IMR-90 (cell line): Measurements from ENCODE around the gene MAB21L1.

Experiments used
- BHLHE40 ChIP-seq: fragments of 150-350 bp; IDR thresholded peaks from 2 replicates; pipeline ENCODE4 v1.6.1; 2016; ENCODE audit warnings: mild to moderate bottlenecking, low read depth, low read length
- CEBPB ChIP-seq: IDR thresholded peaks from 2 replicates; pipeline ENCODE4 v1.6.1; 2012; ENCODE audit warnings: low read depth, low read length, improper control_type of control experiment
- CTCF ChIP-seq: conservative IDR thresholded peaks from 2 replicates; pipeline ENCODE4 v1.5.1; 2012; ENCODE audit warnings: mild to moderate bottlenecking, low read depth, low read length, improper control_type of control experiment
- MAFK ChIP-seq: IDR thresholded peaks from 2 replicates; pipeline ENCODE4 v1.6.1; 2012; ENCODE audit warnings: low read depth, low read length, improper control_type of control experiment
- MAZ ChIP-seq: IDR thresholded peaks from 2 replicates; pipeline ENCODE4 v1.6.1; 2012; ENCODE audit warnings: low read depth, mild to moderate bottlenecking, low read length, improper control_type of control experiment, moderate library complexity, borderline replicate concordance
- MXI1 ChIP-seq: IDR thresholded peaks from 2 replicates; pipeline ENCODE4 v1.6.1; 2012; ENCODE audit warnings: low read depth, mild to moderate bottlenecking, low read length, moderate library complexity, borderline replicate concordance
- POLR2A ChIP-seq: IDR thresholded peaks from 2 replicates; pipeline ENCODE4 v1.6.1; 2012; ENCODE audit warnings: mild to moderate bottlenecking, low read depth, low read length
- RAD21 ChIP-seq: IDR thresholded peaks from 2 replicates; pipeline ENCODE4 v1.6.1; 2012; ENCODE audit warnings: low read length, improper control_type of control experiment
- RFX5 ChIP-seq: IDR thresholded peaks from 2 replicates; pipeline ENCODE4 v1.8.0; 2012; ENCODE audit warnings: low read depth, mild to moderate bottlenecking, low read length, moderate library complexity
- SMC3 ChIP-seq: fragments of 150-350 bp; IDR thresholded peaks from 2 replicates; pipeline ENCODE4 v1.6.1; 2016; ENCODE audit warnings: low read depth, mild to moderate bottlenecking, antibody characterized with exemption, low read length, moderate library complexity
- USF2 ChIP-seq: fragments of 150-350 bp; IDR thresholded peaks from 2 replicates; pipeline ENCODE4 v1.6.1; 2017; ENCODE audit warnings: mild to moderate bottlenecking, antibody characterized with exemption, low read length, low read depth

- no peak for TF ChIP-seq SMC3
- no peak for TF ChIP-seq USF2
- TF ChIP-seq MXI1: no peak
- no peak for TF ChIP-seq BHLHE40
- TF ChIP-seq CTCF: no peak
- TF ChIP-seq RAD21: no peak
- no peak for TF ChIP-seq POLR2A
- no peak for TF ChIP-seq CEBPB
- TF ChIP-seq RFX5: no peak
- TF ChIP-seq MAFK: no peak
- no peak for TF ChIP-seq MAZ
These were observed 37.6 kb upstream of the MAB21L1 start for GRCh38 chr13:35514061-35514477.
